Measurements from ENCODE around the gene ZGPAT. TPM values are rescaled to one million over a fixed set of nuclear protein-coding genes. Genes with fewer than 3 reads are reported as not detected.

The ZGPAT gene
- total and polyA plus RNA-seq, 12 donors = 11.8 to 44.7 (median 16.1) TPM

- H3K9me3 ChIP-seq = peaks cover 0 to 1% (median 0%) of the 10 kb centered on the region in 11 donors
- DNase-seq (no peak), ATAC-seq (no peak)
- H3K27me3 ChIP-seq = peaks cover 0 to 2% (median 0%) of the 10 kb centered on the region in 7 donors
- no peak for TF ChIP-seq CTCF (IDR thresholded peaks at IDR 0.05)
- 86 to 94% methylated on average over 5 of the region's 5 CpGs for WGBS, 2 donors
- H3K4me1 ChIP-seq = peaks cover 0 to 24% (median 0%) of the 10 kb centered on the region in 9 donors
- intact Hi-C loops (cut with DNase I) = loop anchor here in 1 of 10 donors (10.0 kb wide), 1 partner anchor 77 kb away; the partner anchor contains the start of genes RTEL1 and STMN3
- peaks cover 0 to 46% (median 15%) of the 10 kb centered on the region in 9 donors for H3K36me3 ChIP-seq
- no peak overlapping the region for H3K27ac ChIP-seq
- no peak overlapping the region for H3K4me3 ChIP-seq
Observed at GRCh38 chr20:63731410-63731809, 23.6 kb downstream of the ZGPAT start.

- H3K27me3 ChIP-seq = peaks cover 0 to 9% (median 0%) of the 10 kb centered on the region in 7 donors
- peaks cover 0 to 50% (median 15%) of the 10 kb centered on the region in 9 donors for H3K36me3 ChIP-seq
- no peak for DNase-seq
- no peak overlapping the region for H3K27ac ChIP-seq
- H3K9me3 ChIP-seq = no peaks in the 10 kb centered on the region
- TF ChIP-seq CTCF (IDR thresholded peaks at IDR 0.05) = no peak
- 87 to 91% methylated on average over 38 of the region's 38 CpGs for whole genome bisulfite sequencing, 2 donors
- no peak for ATAC-seq
- no peak overlapping the region for H3K4me3 ChIP-seq
- intact Hi-C loops (cut with DNase I) = loop anchor here in 1 of 10 donors (10.0 kb wide), 1 partner anchor 78 kb away; the partner anchor contains the start of genes RTEL1 and STMN3
- H3K4me1 ChIP-seq = peaks cover under 1 to 23% (median 3%) of the 10 kb centered on the region in 9 donors
Observed at GRCh38 chr20:63732118-63733095, 24.6 kb downstream of the ZGPAT start.

- intact Hi-C loops (cut with DNase I) = loop anchor here in 1 of 10 donors (10.0 kb wide), 1 partner anchor 78 kb away; the partner anchor contains the start of genes RTEL1 and STMN3
- ATAC-seq = no peak
- no peak overlapping the region for H3K4me3 ChIP-seq
- DNase-seq = no peak
- H3K4me1 ChIP-seq = peaks cover 7 to 25% (median 10%) of the 10 kb centered on the region in 9 donors
- no peaks in the 10 kb centered on the region for H3K9me3 ChIP-seq
- WGBS, 2 donors = 92% methylated on average over 13 of the region's 13 CpGs
- H3K36me3 ChIP-seq = peaks cover 0 to 50% (median 15%) of the 10 kb centered on the region in 9 donors
- no peak overlapping the region for H3K27ac ChIP-seq
- peaks cover 0 to 17% (median 0%) of the 10 kb centered on the region in 7 donors for H3K27me3 ChIP-seq
- TF ChIP-seq CTCF (IDR thresholded peaks at IDR 0.05) = no peak
Observed at GRCh38 chr20:63733117-63733516, 25.3 kb downstream of the ZGPAT start.

- ATAC-seq = no peak
- peaks cover 11 to 25% (median 16%) of the 10 kb centered on the region in 9 donors for H3K4me1 ChIP-seq
Observed at GRCh38 chr20:63733579-63734081, 25.8 kb downstream of the ZGPAT start.

More at GRCh38 chr20:63733579-63734081, 25.8 kb downstream of the ZGPAT start:
- no peak overlapping the region for H3K27ac ChIP-seq
- no peak for DNase-seq
- peaks cover 0 to 50% (median 15%) of the 10 kb centered on the region in 9 donors for H3K36me3 ChIP-seq
- intact Hi-C loops (cut with DNase I) = loop anchor here in 1 of 10 donors (10.0 kb wide), 1 partner anchor 79 kb away; the partner anchor contains the start of genes RTEL1 and STMN3
- 93 to 94% methylated on average over 18 of the region's 18 CpGs for WGBS, 2 donors
- H3K27me3 ChIP-seq = peaks cover 0 to 19% (median 0%) of the 10 kb centered on the region in 7 donors
- no peaks in the 10 kb centered on the region for H3K9me3 ChIP-seq
- H3K4me3 ChIP-seq = no peak overlapping the region
- no peak for TF ChIP-seq CTCF (IDR thresholded peaks at IDR 0.05)
